ENCODE data around the gene MICALL2.

Gene MICALL2

DNA sequence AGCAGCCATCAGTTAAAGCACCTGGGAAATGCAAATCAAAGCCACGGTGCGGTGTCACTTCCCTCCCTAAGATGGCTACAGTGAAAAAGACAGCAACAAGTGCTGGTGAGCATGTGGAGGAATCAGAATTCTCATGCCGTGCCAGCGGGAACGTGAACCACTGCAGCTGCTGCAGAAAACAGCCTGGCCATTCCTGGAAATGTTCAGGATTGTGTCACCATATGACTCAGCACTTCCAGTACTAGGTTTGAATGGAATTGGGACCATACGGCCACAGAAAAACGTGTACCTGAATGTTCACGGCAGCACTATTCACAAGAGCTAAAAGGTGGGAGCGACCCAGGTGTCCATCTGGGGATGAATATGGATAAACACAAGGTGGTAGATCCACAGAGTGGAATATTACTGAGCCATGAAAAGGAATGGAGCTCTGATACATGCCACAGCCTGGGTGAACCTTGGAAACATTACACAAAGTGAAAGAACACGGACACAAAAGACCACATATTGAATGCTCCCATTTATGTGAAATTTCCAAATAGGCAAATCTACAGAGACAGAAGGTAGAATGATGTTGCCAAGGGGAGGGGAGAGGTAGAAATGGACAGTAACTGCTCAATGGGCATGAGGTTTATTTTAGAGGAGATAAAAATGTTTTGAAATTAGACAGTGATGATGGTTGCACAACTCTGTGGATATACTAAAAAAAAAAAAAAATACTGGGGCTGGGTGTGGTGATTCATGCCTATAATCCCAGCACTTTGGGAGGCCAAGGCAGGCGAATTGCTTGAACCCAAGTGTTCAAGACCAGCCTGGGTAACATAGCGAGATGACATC lies 61.6 kb downstream of the MICALL2 start:
- no peak for DNase-seq (ENCODE audit: low read depth in 4 of 4, low spot score in 1 of 4)

DNA sequence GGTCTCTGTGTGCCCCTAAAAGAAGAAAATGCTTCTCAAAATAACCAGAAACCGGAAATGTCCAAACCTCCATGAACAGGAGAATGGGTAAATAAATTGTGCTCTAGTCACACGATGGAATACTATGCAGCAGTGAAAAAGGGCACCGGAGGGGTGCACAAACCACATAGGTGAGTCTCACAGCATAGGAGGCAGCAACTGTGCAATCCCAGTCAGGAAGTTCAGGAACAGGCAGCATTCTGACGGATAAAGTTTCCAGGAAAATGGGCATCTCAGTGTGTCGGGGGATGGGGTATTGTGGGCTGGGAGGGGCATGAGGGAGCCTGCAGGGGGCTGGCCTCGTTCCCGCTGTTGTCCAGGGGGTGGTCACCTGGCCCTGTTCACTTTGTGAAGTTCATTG lies 63.1 kb downstream of the MICALL2 start:
- no peak for DNase-seq (ENCODE audit: low read depth in 4 of 4, low spot score in 1 of 4)

DNA sequence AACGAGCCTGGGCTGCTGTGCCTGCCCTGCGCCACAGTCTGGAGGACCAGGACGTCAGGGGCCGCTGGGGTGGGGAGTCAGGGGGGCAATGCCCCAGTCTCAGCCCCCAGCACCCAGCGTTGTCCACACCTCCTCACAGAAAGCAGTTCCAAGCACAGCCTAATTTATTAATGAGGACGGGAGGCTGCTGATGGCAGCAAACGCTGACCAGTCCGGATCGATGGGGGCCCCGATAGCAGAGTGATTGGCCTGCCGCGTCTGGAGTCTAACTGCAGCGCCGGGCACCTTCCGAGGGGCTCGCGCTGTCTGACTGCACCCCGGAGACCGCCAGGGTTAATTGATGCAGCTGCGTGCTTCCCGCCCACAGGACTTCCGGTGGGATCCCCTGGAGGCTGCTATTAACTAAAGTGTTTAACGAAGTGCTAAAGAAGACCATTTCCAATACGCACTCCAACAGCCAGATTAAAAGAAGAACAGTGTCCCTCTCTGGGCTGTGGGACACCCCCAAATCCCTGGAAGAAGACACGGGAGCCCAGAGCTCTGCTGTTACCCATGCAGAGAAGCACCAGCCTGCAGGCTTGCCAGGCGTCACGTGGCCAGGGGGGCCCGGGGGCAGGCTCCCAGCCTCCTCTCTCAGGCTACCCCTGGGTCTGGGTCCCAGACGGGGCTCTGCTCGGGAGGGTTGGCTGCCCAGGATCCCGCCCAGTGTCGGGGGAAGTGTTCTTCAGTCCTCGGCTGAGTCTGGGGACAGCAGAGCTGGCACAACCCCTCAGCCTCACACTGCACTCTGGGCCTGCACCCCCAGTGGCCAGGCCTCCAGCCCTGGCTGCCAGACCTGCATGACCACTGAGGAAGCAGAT lies 63.8 kb downstream of the MICALL2 start:
- no peak for DNase-seq (ENCODE audit: low read depth in 4 of 4, low spot score in 1 of 4)

- DNase-seq (ENCODE audit: low read depth in 4 of 4, low spot score in 1 of 4), result no peak
Observed at GRCh38 chr7:1394371-1394770, 64.9 kb downstream of the MICALL2 start.

- no peak for DNase-seq (ENCODE audit: low read depth in 4 of 4, low spot score in 1 of 4)
Observed at GRCh38 chr7:1393421-1393820, 65.8 kb downstream of the MICALL2 start.

- DNase-seq (ENCODE audit: low read depth in 4 of 4, low spot score in 1 of 4), result no peak
Observed at GRCh38 chr7:1392556-1392955, 66.7 kb downstream of the MICALL2 start.

DNA sequence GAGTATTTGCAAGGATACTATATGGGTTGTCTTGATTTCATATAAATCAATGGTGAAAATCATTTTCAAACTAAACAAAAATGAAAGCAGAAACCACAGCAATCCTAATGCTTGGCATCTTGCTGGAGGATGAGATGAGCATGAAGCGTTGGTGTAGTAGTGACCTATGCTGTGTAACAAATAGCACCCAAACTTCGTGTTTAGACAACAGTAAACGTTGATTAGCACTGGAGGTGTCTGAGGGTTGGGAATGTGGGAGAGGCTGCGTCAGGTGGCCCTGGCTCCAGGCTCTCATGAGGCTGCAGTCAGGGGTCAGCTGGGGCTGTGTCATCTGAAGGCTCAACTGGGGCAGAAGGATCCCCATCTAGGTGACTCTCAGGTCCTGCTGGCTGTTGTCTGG lies 67.8 kb downstream of the MICALL2 start:
- DNase-seq (ENCODE audit: low read depth in 4 of 4, low spot score in 1 of 4), result no peak

DNA sequence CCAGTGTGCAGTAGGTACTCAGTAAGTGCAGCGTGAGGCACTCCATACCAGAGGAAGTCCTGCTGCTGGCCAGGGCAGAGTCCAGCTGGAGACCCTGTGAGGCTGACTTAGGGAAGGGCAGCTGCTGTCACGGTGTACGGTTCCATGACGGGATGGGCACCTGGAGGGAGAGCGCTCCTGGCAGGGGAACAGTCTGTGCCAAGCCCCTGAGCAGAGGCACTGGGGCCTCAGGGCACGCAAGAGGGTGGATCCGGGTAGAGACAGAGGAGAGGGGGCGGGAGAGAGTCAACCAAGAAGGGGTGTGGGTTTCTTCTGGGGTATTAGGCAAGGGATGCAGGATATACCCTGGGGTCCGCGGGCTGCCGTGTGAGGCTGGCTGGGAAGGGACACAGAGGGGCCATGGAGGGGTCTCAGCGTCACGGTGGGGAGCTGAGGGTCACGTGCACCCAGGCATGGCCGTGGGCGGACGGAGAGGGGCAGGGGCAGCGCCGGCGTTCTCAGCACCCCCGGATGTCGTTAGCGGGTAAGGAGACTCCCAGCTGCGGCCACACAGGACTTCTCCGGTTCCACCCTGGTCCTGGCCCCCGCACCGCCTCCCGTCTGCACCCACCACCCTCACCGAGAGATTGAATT lies 70.5 kb downstream of the MICALL2 start:
- DNase-seq (ENCODE audit: low read depth in 4 of 4, low spot score in 1 of 4), result no peak

DNA sequence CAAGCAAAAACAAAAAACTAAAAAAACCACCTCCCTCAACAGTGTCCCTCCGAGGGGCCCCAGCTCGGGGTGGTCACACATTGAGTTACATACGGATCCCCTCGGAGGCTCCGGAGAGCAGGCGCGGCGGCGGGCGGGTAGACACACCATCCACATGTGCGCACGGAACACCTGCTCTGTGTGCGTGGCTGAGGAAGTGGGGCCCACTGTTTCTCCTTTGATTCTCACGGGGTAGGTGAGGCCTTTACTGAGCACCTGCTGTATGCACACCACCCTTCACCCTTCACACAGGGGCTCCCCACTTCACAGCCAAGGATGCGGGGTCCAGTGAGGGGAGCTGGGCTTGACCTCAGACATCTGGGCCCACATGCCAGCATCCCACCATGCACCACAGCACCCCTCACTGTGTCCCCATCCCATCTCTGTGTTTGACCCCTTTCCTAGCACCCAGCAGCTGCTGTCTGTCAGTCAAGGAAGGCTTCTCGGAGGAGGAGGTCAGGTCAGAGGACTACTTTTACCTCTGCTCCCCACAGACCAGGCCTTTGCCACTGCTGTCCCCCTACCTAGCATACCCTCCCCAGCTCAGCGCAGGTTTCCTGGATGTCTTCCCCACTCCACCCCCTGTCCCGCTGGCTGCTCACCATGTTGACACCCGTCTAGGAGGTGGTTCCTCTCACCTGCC lies 71.1 kb downstream of the MICALL2 start:
- DNase-seq (ENCODE audit: low read depth in 4 of 4, low spot score in 1 of 4), result no peak

DNA sequence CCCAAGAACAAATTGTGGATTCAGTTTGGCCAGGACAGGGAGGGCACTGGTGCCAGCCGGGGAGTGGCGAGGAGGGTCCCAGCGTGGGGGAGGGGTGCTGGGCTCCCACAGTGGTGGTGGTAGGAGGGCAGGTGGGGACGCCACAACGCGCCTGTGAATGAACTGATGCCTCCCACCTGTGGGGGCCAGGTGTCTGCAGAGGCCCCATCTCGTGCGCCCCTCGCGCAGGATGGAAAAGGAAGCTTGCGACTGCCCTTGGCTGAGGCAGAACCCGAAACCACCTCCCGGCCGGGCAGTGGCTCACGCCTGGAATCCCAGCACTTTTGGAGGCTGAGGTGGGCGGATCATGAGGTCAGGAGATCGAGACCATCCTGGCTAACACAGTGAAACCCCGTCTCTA lies 72.0 kb downstream of the MICALL2 start:
- no peak for DNase-seq (ENCODE audit: low read depth in 4 of 4, low spot score in 1 of 4)

- DNase-seq (ENCODE audit: low read depth in 4 of 4, low spot score in 1 of 4), result no peak
Observed at GRCh38 chr7:1386623-1387220, 72.5 kb downstream of the MICALL2 start.

- DNase-seq (ENCODE audit: low read depth in 4 of 4, low spot score in 1 of 4), result no peak
Observed at GRCh38 chr7:1385809-1386622, 73.3 kb downstream of the MICALL2 start.

GRCh38 chr7:1385086-1385808 lies 74.0 kb downstream of the MICALL2 start:
- DNase-seq (ENCODE audit: low read depth in 4 of 4, low spot score in 1 of 4), result no peak
